Nephron progenitor cell (in vitro differentiated cells): ENCODE measurements around the gene SLCO3A1.
A peak's percentile ranks its signal among the peaks of the same experiment; 100 is the strongest.

Experiments used
- DNase-seq: peaks from one replicate; pipeline ENCODE4 v3.0.0; 2021
- H3K27ac Mint-ChIP-seq: 2 replicates; pipeline ENCODE4 v1.8.0; 2021; ENCODE audit warnings: mild to moderate bottlenecking, moderate library complexity, mixed read lengths
- H3K27me3 Mint-ChIP-seq: 2 replicates; pipeline ENCODE4 v1.8.0; 2021; ENCODE audit warnings: mild to moderate bottlenecking, low read depth, mixed read lengths; ENCODE audit not compliant: poor library complexity
- H3K36me3 Mint-ChIP-seq: 2 replicates; pipeline ENCODE4 v1.8.0; 2021; ENCODE audit warnings: low read depth, mixed read lengths
- H3K4me1 Mint-ChIP-seq: 2 replicates; pipeline ENCODE4 v1.8.0; 2021; ENCODE audit warnings: mixed read lengths
- H3K4me3 Mint-ChIP-seq: 2 replicates; pipeline ENCODE4 v1.8.0; 2021; ENCODE audit warnings: mild to moderate bottlenecking, moderate library complexity, mixed read lengths
- H3K9me3 Mint-ChIP-seq: 2 replicates; pipeline ENCODE4 v1.8.0; 2021; ENCODE audit warnings: mild to moderate bottlenecking, moderate library complexity, mixed read lengths
- TF ChIP-seq, protein P1 (sequence below): fragments of 200-600 bp; sonication (generic); IDR thresholded peaks from 2 replicates; pipeline ENCODE4 v1.5.0; 2021; ENCODE audit warnings: antibody characterized with exemption

SLCO3A1 gene

GRCh38 chr15:92101708-92102394, 248.3 kb downstream of the SLCO3A1 start:
- Mint-ChIP-seq H3K27ac (peak overlapping the region; percentile 36), H3K36me3 (no peaks in the 10 kb centered on the region), H3K4me1 (peaks cover 67% of the 10 kb centered on the region), H3K9me3 (no peaks in the 10 kb centered on the region), H3K27me3 (no peaks in the 10 kb centered on the region), H3K4me3 (no peak overlapping the region)
- no peak for DNase-seq
- TF ChIP-seq, protein P1, sequence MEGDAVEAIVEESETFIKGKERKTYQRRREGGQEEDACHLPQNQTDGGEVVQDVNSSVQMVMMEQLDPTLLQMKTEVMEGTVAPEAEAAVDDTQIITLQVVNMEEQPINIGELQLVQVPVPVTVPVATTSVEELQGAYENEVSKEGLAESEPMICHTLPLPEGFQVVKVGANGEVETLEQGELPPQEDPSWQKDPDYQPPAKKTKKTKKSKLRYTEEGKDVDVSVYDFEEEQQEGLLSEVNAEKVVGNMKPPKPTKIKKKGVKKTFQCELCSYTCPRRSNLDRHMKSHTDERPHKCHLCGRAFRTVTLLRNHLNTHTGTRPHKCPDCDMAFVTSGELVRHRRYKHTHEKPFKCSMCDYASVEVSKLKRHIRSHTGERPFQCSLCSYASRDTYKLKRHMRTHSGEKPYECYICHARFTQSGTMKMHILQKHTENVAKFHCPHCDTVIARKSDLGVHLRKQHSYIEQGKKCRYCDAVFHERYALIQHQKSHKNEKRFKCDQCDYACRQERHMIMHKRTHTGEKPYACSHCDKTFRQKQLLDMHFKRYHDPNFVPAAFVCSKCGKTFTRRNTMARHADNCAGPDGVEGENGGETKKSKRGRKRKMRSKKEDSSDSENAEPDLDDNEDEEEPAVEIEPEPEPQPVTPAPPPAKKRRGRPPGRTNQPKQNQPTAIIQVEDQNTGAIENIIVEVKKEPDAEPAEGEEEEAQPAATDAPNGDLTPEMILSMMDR: no peak

GRCh38 chr15:92102395-92102755, 248.9 kb downstream of the SLCO3A1 start:
- H3K4me1 Mint-ChIP-seq: peaks cover 70% of the 10 kb centered on the region
- H3K36me3 Mint-ChIP-seq: no peaks in the 10 kb centered on the region
- peak overlapping the region; percentile 6 for H3K27ac Mint-ChIP-seq
- H3K4me3 Mint-ChIP-seq: no peak overlapping the region
- H3K9me3 Mint-ChIP-seq: no peaks in the 10 kb centered on the region
- DNase-seq: no peak
- TF ChIP-seq, protein P1: no peak
- H3K27me3 Mint-ChIP-seq: no peaks in the 10 kb centered on the region

DNA sequence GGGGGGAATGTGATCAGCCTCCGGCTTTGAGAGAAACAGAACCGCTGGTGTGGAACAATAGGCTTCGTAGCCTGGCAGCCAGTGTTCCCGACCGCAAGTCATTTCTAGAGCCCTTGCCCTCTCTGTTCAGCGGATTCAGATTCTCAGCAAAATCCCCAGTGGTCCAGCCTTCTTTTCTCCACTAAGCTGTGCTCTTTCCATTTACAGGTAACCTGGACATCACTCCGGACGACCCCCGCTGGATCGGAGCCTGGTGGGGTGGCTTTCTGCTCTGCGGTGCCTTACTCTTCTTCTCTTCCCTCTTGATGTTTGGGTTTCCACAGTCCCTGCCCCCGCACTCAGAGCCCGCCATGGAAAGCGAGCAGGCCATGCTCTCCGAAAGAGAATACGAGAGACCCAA, 250.6 kb downstream of the SLCO3A1 start:
- H3K9me3 Mint-ChIP-seq: no peaks in the 10 kb centered on the region
- H3K27me3 Mint-ChIP-seq: peaks cover 4% of the 10 kb centered on the region
- H3K36me3 Mint-ChIP-seq: no peaks in the 10 kb centered on the region
- H3K27ac Mint-ChIP-seq: peak overlapping the region; percentile 23
- H3K4me3 Mint-ChIP-seq: no peak overlapping the region
- no peak for DNase-seq
- TF ChIP-seq, protein P1: no peak
- H3K4me1 Mint-ChIP-seq: peaks cover 76% of the 10 kb centered on the region

GRCh38 chr15:92105611-92106010, 252.1 kb downstream of the SLCO3A1 start:
- no peak overlapping the region for H3K4me3 Mint-ChIP-seq
- no peak overlapping the region for H3K27ac Mint-ChIP-seq
- H3K9me3 Mint-ChIP-seq: no peaks in the 10 kb centered on the region
- H3K4me1 Mint-ChIP-seq: peaks cover 86% of the 10 kb centered on the region
- peaks cover 4% of the 10 kb centered on the region for H3K27me3 Mint-ChIP-seq
- H3K36me3 Mint-ChIP-seq: no peaks in the 10 kb centered on the region
- TF ChIP-seq, protein P1: no peak
- no peak for DNase-seq

DNA sequence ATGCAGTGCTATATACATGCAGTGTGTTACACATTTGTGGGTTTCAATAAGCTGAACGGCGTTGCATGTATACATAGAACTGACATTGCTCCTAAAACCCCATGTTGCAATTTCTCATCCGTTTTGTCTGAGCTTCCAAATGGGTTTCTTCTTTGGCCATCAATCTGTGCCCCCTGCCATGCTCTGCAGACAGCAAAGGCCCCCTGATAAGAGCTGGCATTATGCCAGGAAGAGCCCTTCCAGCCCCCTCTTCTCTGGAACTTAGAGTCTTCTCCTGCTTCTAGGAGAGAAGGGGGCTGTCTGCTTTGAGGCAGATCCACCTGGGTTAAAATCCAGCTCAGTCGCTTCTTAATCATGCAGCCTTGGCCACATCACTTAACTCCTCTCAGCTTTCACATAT, 254.0 kb downstream of the SLCO3A1 start:
- no peaks in the 10 kb centered on the region for H3K36me3 Mint-ChIP-seq
- TF ChIP-seq, protein P1: no peak
- H3K27me3 Mint-ChIP-seq: peaks cover 8% of the 10 kb centered on the region
- H3K27ac Mint-ChIP-seq: no peak overlapping the region
- peaks cover 90% of the 10 kb centered on the region for H3K4me1 Mint-ChIP-seq
- no peak for DNase-seq
- H3K9me3 Mint-ChIP-seq: no peaks in the 10 kb centered on the region
- H3K4me3 Mint-ChIP-seq: peak overlapping the region; percentile 28

DNA sequence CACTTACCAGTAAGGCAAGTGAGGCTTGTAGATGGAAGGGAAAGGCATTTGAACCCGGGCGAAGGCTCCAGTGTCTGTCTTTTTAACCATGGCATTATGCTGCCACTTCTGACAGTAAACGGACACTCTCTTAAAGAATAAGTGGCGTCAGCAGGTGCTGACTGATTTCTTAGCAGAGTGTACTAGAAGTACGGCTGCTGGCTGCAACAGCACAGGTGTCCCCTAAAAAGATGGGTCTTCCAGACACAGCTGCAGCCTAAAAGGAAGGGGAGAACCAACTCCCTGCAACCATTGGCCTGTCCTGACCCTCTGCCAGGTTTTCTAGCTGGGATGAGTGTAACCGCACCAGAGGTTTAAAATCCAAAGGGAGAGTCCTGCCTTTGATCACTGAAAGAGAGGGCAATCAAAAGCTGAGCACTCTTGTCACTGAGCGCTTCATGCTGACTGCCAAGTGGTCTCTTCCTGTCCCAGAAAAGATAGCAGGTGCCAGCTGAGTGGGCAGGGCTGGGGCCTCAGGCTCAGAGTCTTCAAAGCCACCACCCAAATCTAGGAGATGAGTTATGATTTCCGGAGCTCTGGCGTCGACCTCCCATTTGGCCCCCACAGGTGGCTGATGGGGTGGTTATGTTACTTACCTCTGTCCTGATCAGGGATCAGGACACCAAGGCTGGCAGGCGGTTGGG, 255.8 kb downstream of the SLCO3A1 start:
- DNase-seq: no peak
- Mint-ChIP-seq H3K36me3 (no peaks in the 10 kb centered on the region), H3K4me1 (peaks cover 76% of the 10 kb centered on the region), H3K27me3 (peaks cover 8% of the 10 kb centered on the region), H3K9me3 (no peaks in the 10 kb centered on the region), H3K4me3 (no peak overlapping the region), H3K27ac (peak overlapping the region; percentile 42)
- TF ChIP-seq, protein P1: no peak
